ENCODE measurements around the gene VASP. TPM values are rescaled to one million over a fixed set of nuclear protein-coding genes. Genes with fewer than 3 reads are reported as not detected.

Gene VASP
- total and polyA plus RNA-seq, 2 donors (not counting 1 experiment from before 2014, with no cell fraction given) = 79.5 to 108 TPM

DNA sequence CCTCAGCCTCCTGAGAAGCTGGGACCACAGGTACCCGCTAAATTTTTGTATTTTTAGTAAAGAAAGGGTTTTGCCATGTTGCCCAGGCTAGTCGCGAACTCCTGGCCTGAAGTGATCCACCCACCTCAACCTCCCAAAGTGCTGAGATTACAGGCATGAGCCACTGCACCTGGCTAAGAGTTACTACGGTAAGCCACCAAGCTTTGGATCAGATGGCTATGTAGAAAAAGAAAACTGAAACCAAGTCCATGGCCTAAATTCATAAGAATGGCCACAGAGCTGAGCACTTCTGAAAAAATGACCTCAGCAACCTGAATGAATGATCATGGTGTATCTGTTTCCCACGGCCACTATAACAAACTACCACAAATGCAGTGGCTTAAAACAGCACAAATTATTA, 67.9 kb downstream of the VASP start:
- Mint-ChIP-seq H3K4me3 (no peak overlapping the region), H3K27me3 (no peaks in the 10 kb centered on the region), H3K9me3 (ENCODE audit: insufficient read depth) (no peaks in the 10 kb centered on the region), H3K27ac (no peak overlapping the region), H3K4me1 (peaks cover under 1% of the 10 kb centered on the region)
- Histone ChIP-seq H3K4me3 (ENCODE audit: control extremely low read depth in 1 of 5, extremely low read depth in 1 of 5, insufficient read depth in 1 of 5, low read depth in 2 of 5, low read length in 4 of 5) (no peak overlapping the region), H3K9ac (ENCODE audit: low read length) (no peak overlapping the region), H3K79me2 (ENCODE audit: control insufficient read depth, insufficient read depth, low read length) (peaks cover 47% of the 10 kb centered on the region), H4K20me1 (ENCODE audit: control insufficient read depth, insufficient read depth, low read length, poor library complexity, severe bottlenecking) (no peaks in the 10 kb centered on the region), H2AFZ (ENCODE audit: insufficient read depth, low read depth, low read length, poor library complexity, severe bottlenecking) (no peak overlapping the region), H3K4me1 (ENCODE audit: control insufficient read depth in 2 of 2, insufficient read depth in 2 of 2, low read length in 2 of 2) (no peaks in the 10 kb centered on the region), H3K27ac (ENCODE audit: low read length in 2 of 2) (no peak overlapping the region), H3K27me3 (replicated peaks in 1 of 4; ENCODE audit: control extremely low read depth in 1 of 4, control insufficient read depth in 3 of 4, insufficient read depth in 4 of 4, low read length in 3 of 4) (no peaks in the 10 kb centered on the region), H3K4me2 (replicated peaks; ENCODE audit: low read depth, low read length, poor library complexity, severe bottlenecking) (no peak overlapping the region), H3K9me3 (ENCODE audit: control extremely low read depth in 1 of 3, control insufficient read depth in 2 of 3, insufficient read depth in 1 of 3, low read length in 2 of 3) (no peaks in the 10 kb centered on the region), H3K36me3 (replicated peaks in 1 of 2; ENCODE audit: control extremely low read depth in 1 of 2, control insufficient read depth in 1 of 2, extremely low read depth in 1 of 2, insufficient read depth in 2 of 2, low read length in 1 of 2) (no peaks in the 10 kb centered on the region)
- TF ChIP-seq, protein P1, sequence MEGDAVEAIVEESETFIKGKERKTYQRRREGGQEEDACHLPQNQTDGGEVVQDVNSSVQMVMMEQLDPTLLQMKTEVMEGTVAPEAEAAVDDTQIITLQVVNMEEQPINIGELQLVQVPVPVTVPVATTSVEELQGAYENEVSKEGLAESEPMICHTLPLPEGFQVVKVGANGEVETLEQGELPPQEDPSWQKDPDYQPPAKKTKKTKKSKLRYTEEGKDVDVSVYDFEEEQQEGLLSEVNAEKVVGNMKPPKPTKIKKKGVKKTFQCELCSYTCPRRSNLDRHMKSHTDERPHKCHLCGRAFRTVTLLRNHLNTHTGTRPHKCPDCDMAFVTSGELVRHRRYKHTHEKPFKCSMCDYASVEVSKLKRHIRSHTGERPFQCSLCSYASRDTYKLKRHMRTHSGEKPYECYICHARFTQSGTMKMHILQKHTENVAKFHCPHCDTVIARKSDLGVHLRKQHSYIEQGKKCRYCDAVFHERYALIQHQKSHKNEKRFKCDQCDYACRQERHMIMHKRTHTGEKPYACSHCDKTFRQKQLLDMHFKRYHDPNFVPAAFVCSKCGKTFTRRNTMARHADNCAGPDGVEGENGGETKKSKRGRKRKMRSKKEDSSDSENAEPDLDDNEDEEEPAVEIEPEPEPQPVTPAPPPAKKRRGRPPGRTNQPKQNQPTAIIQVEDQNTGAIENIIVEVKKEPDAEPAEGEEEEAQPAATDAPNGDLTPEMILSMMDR (IDR thresholded peaks at IDR 0.05) = no peak
- TF ChIP-seq EZH2 (IDR thresholded peaks at IDR 0.05; ENCODE audit: borderline replicate concordance, insufficient read depth, low read depth, low read length, poor library complexity, severe bottlenecking) = no peak
- no peak for DNase-seq
- no peak for ATAC-seq (ENCODE audit: low read depth)
- WGBS (ENCODE audit: insufficient coverage) = no CpG with 5 or more reads among the region's 5 CpGs
- ChIA-PET POLR2A (no interaction called here), CTCF (interaction anchor here (0.6 to 1.4 kb wide), 2 partner anchors 17 to 38 kb away, joined by 3 to 4 read pairs; no protein-coding TSS in a partner anchor)
- intact Hi-C loops (cut with micrococcal nuclease) = no loop called here

Other genes starting within 250 kb of the VASP start
- not detected in 2 replicates for gene CKM, start 184.6 kb upstream of the VASP start, total RNA-seq
- gene CKM, start 184.6 kb upstream of the VASP start, polyA plus RNA-seq = not detected in 2 replicates
- not detected in 2 replicates for gene KLC3, start 166.7 kb upstream of the VASP start, total RNA-seq
- gene KLC3, start 166.7 kb upstream of the VASP start, polyA plus RNA-seq = not detected in 2 replicates
- 26.5 and 27.6 TPM in 2 replicates for gene ERCC2, start 136.9 kb upstream of the VASP start, total RNA-seq
- gene ERCC2, start 136.9 kb upstream of the VASP start, polyA plus RNA-seq = 15.2 and 20.8 TPM in 2 replicates
- 8.8 and 9.2 TPM in 2 replicates for gene PPP1R13L, start 102.4 kb upstream of the VASP start, total RNA-seq
- gene PPP1R13L, start 102.4 kb upstream of the VASP start, polyA plus RNA-seq = 6.9 and 7.4 TPM in 2 replicates
- 3.5 and 4.3 TPM in 2 replicates for gene POLR1G, start 100.8 kb upstream of the VASP start, total RNA-seq
- gene POLR1G, start 100.8 kb upstream of the VASP start, polyA plus RNA-seq = 0.79 and 2.1 TPM in 2 replicates
- 75.7 and 80.2 TPM in 2 replicates for gene ERCC1, start 83.6 kb upstream of the VASP start, total RNA-seq
- 66.0 and 81.9 TPM in 2 replicates for gene ERCC1, start 83.6 kb upstream of the VASP start, polyA plus RNA-seq
- gene FOSB, start 39.5 kb upstream of the VASP start, total RNA-seq = 39.6 and 40.9 TPM in 2 replicates
- 1,887 and 2,860 TPM in 2 replicates for gene FOSB, start 39.5 kb upstream of the VASP start, polyA plus RNA-seq
- 0.76 and 3.0 TPM in 2 replicates for gene RTN2, start 10.4 kb upstream of the VASP start, total RNA-seq
- 1.1 and 2.4 TPM in 2 replicates for gene RTN2, start 10.4 kb upstream of the VASP start, polyA plus RNA-seq
- 2.6 and 2.7 TPM in 2 replicates for gene PPM1N, start 9.0 kb upstream of the VASP start, total RNA-seq
- gene PPM1N, start 9.0 kb upstream of the VASP start, polyA plus RNA-seq = 6.5 and 6.8 TPM in 2 replicates
- 11.2 and 11.4 TPM in 2 replicates for gene OPA3, start 77.3 kb downstream of the VASP start, total RNA-seq
- gene OPA3, start 77.3 kb downstream of the VASP start, polyA plus RNA-seq = 6.2 and 7.3 TPM in 2 replicates
- gene GPR4, start 94.7 kb downstream of the VASP start, total RNA-seq = not detected in 2 replicates
- not detected in 2 replicates for gene GPR4, start 94.7 kb downstream of the VASP start, polyA plus RNA-seq
- gene EML2, start 131.9 kb downstream of the VASP start, total RNA-seq = 88.5 and 102 TPM in 2 replicates
- 75.0 and 83.0 TPM in 2 replicates for gene EML2, start 131.9 kb downstream of the VASP start, polyA plus RNA-seq
- 2.3 and 2.9 TPM in 2 replicates for gene GIPR, start 160.7 kb downstream of the VASP start, total RNA-seq
- 0.43 and 2.3 TPM in 2 replicates for gene GIPR, start 160.7 kb downstream of the VASP start, polyA plus RNA-seq
- gene SNRPD2, start 184.5 kb downstream of the VASP start, total RNA-seq = 353 and 368 TPM in 2 replicates
- gene SNRPD2, start 184.5 kb downstream of the VASP start, polyA plus RNA-seq = 241 and 281 TPM in 2 replicates
- gene QPCTL, start 185.2 kb downstream of the VASP start, total RNA-seq = 50.9 and 61.3 TPM in 2 replicates
- 8.8 and 9.4 TPM in 2 replicates for gene QPCTL, start 185.2 kb downstream of the VASP start, polyA plus RNA-seq
- 43.7 and 44.5 TPM in 2 replicates for gene FBXO46, start 223.4 kb downstream of the VASP start, total RNA-seq
- 19.1 and 19.9 TPM in 2 replicates for gene FBXO46, start 223.4 kb downstream of the VASP start, polyA plus RNA-seq
- gene MEIOSIN, start 226.0 kb downstream of the VASP start, total RNA-seq = not detected in 2 replicates
- not detected in 2 replicates for gene MEIOSIN, start 226.0 kb downstream of the VASP start, polyA plus RNA-seq